Mucosa of rectum (tissue), 2 donors: ENCODE results near the gene DCTN5.

ENCODE experiments used
- H3K27ac ChIP-seq, 2 donors: one replicate each; pipeline ENCODE4 v1.7.0; 2013; ENCODE audit warnings: inconsistent platforms in 2 of 2, low read depth in 2 of 2, low read length in 2 of 2
- H3K27me3 ChIP-seq, 2 donors: one replicate each; pipeline ENCODE4 v1.7.0; 2013; ENCODE audit warnings: low read length in 2 of 2; ENCODE audit not compliant: control insufficient read depth in 2 of 2, insufficient read depth in 2 of 2
- H3K36me3 ChIP-seq, 2 donors: one replicate each; pipeline ENCODE4 v1.7.0; 2013; ENCODE audit warnings: low read length in 2 of 2; ENCODE audit not compliant: control insufficient read depth in 2 of 2, insufficient read depth in 2 of 2
- H3K4me1 ChIP-seq, 2 donors: one replicate each; pipeline ENCODE4 v1.7.0; 2013; ENCODE audit warnings: low read length in 2 of 2, mild to moderate bottlenecking in 1 of 2; ENCODE audit not compliant: control insufficient read depth in 2 of 2, insufficient read depth in 2 of 2
- H3K4me3 ChIP-seq, 2 donors: one replicate each; pipeline ENCODE4 v1.7.0; 2013; ENCODE audit warnings: low read length in 2 of 2
- H3K9ac ChIP-seq, 2 donors: one replicate each; pipeline ENCODE4 v1.7.0; 2013; ENCODE audit warnings: low read length in 2 of 2, low read depth in 1 of 2, mild to moderate bottlenecking in 1 of 2
- H3K9me3 ChIP-seq, 2 donors: one replicate each; pipeline ENCODE4 v1.7.0; 2013; ENCODE audit warnings: low read length in 2 of 2; ENCODE audit not compliant: control insufficient read depth in 2 of 2
- donor health status: healthy.
- donor health status: Normal muscosa, but diverticular disease.

DCTN5 gene

GRCh38 chr16:23678430-23679273 is 37.4 kb downstream of the DCTN5 start, which contains the start of gene PLK1:
Gene PLK1, plus strand, starts transcription at chr16:23678889. Its CDS starts 44 bp downstream, at chr16:23678933.
- H3K9me3 ChIP-seq = no peaks in the 10 kb centered on the region
- peak within 1 kb of the TSS; percentile 70 to 75 for H3K4me3 ChIP-seq
- H3K9ac ChIP-seq = peak within 1 kb of the TSS; percentile 41 to 58
- H3K36me3 ChIP-seq = peaks cover 21 to 23% of the 10 kb centered on the region in 2 donors
- H3K4me1 ChIP-seq = peaks cover 19 to 29% of the 10 kb centered on the region in 2 donors
- H3K27ac ChIP-seq = peak within 1 kb of the TSS; percentile 38 to 60
- H3K27me3 ChIP-seq = no peaks in the 10 kb centered on the region

GRCh38 chr16:23679274-23679985 is 38.2 kb downstream of the DCTN5 start:
- Histone ChIP-seq H3K9ac (peak overlapping the region; percentile 41 to 58), H3K36me3 (peaks cover 26 to 29% of the 10 kb centered on the region in 2 donors), H3K4me3 (peak overlapping the region; percentile 70 to 75)

GRCh38 chr16:23679986-23680336 is 38.7 kb downstream of the DCTN5 start:
- H3K9me3 ChIP-seq = no peaks in the 10 kb centered on the region
- H3K4me3 ChIP-seq = peak overlapping the region; percentile 70 to 75
- peak overlapping the region; percentile 41 to 58 for H3K9ac ChIP-seq
- no peak overlapping the region for H3K27ac ChIP-seq
- H3K27me3 ChIP-seq = no peaks in the 10 kb centered on the region
- H3K4me1 ChIP-seq = peaks cover 19 to 29% of the 10 kb centered on the region in 2 donors
- peaks cover 21 to 29% of the 10 kb centered on the region in 2 donors for H3K36me3 ChIP-seq

More at GRCh38 chr16:23679274-23679985, 38.2 kb downstream of the DCTN5 start:
- Histone ChIP-seq H3K9me3 (no peaks in the 10 kb centered on the region), H3K4me1 (peaks cover 19 to 29% of the 10 kb centered on the region in 2 donors), H3K27ac (no peak overlapping the region), H3K27me3 (no peaks in the 10 kb centered on the region)

- Histone ChIP-seq H3K4me3 (no peak overlapping the region), H3K27ac (no peak overlapping the region), H3K9me3 (no peaks in the 10 kb centered on the region), H3K4me1 (peaks cover 16 to 23% of the 10 kb centered on the region in 2 donors), H3K9ac (no peak overlapping the region), H3K27me3 (no peaks in the 10 kb centered on the region), H3K36me3 (peaks cover 23 to 38% of the 10 kb centered on the region in 2 donors)
Measured at GRCh38 chr16:23682181-23682580, 40.9 kb downstream of the DCTN5 start.

GRCh38 chr16:23683487-23683886 is 42.2 kb downstream of the DCTN5 start:
- Histone ChIP-seq H3K27me3 (no peaks in the 10 kb centered on the region), H3K4me3 (no peak overlapping the region), H3K9me3 (no peaks in the 10 kb centered on the region), H3K9ac (no peak overlapping the region), H3K27ac (no peak overlapping the region), H3K36me3 (peaks cover 23 to 49% of the 10 kb centered on the region in 2 donors), H3K4me1 (peaks cover 10 to 12% of the 10 kb centered on the region in 2 donors)

- Histone ChIP-seq H3K9me3 (no peaks in the 10 kb centered on the region), H3K27ac (no peak overlapping the region), H3K27me3 (no peaks in the 10 kb centered on the region), H3K36me3 (peaks cover 47 to 65% of the 10 kb centered on the region in 2 donors), H3K4me1 (no peaks in the 10 kb centered on the region), H3K4me3 (no peak overlapping the region), H3K9ac (no peak overlapping the region)
Measured at GRCh38 chr16:23687034-23687808, 46.0 kb downstream of the DCTN5 start.

GRCh38 chr16:23689442-23690187 is 48.3 kb downstream of the DCTN5 start:
- Histone ChIP-seq H3K4me1 (no peaks in the 10 kb centered on the region), H3K9ac (no peak overlapping the region), H3K36me3 (peaks cover 48 to 66% of the 10 kb centered on the region in 2 donors), H3K27ac (no peak overlapping the region), H3K4me3 (no peak overlapping the region), H3K27me3 (no peaks in the 10 kb centered on the region), H3K9me3 (no peaks in the 10 kb centered on the region)

- Histone ChIP-seq H3K27ac (no peak overlapping the region), H3K36me3 (peaks cover 57 to 69% of the 10 kb centered on the region in 2 donors), H3K4me3 (no peak overlapping the region), H3K27me3 (no peaks in the 10 kb centered on the region), H3K9ac (no peak overlapping the region), H3K9me3 (no peaks in the 10 kb centered on the region), H3K4me1 (no peaks in the 10 kb centered on the region)
Measured at GRCh38 chr16:23690771-23691482, 49.7 kb downstream of the DCTN5 start.
